Endothelial cell of umbilical vein (primary cell): ENCODE data around the gene TNKS1BP1. TPM values are rescaled to one million over a fixed set of nuclear protein-coding genes. Genes with fewer than 3 reads are reported as not detected.
"Not testable (repeated sequence)": the region's sequence is repeated elsewhere in the genome, so short reads cannot be mapped to it uniquely, and the experiment has no call there.

Source experiments
- BruUV-seq: library from RNA; stranded (reverse); fragments of 400-500 nt; replicated peaks from 2 replicates; lab custom pipeline; 2021; lab: Mats Ljungman, UMichigan
- CTCF ChIA-PET: fragments of 300-600, 350-600 bp; sonication (Branson Sonifier 250); formaldehyde crosslinking; loops from one replicate; lab custom pipeline; 2021; ENCODE audit warnings: antibody characterized with exemption, inconsistent platforms; lab: Charles Lee
- POLR2A ChIA-PET: fragments of 300-600, 350-600 bp; sonication (Branson Sonifier 250); formaldehyde crosslinking; loops from one replicate; lab custom pipeline; 2021; ENCODE audit warnings: antibody characterized with exemption, inconsistent platforms; lab: Charles Lee
- DNase-seq: peaks from one replicate; pipeline ENCODE4 v3.0.0-alpha.2; 2011; ENCODE audit warnings: low read depth, low spot score
- FAIRE-seq: peaks from 2 replicates; lab custom pipeline; 2011; peaks lifted over from hg19 to GRCh38; lab: Jason Lieb, UNC
- H2AFZ ChIP-seq: 2 replicates; pipeline ENCODE4 v1.6.0; 2012; ENCODE audit warnings: low read depth, low read length, control low read depth, inconsistent platforms
- H3K27ac ChIP-seq: 2 replicates; pipeline ENCODE4 v1.5.1; 2011; ENCODE audit warnings: low read depth, mild to moderate bottlenecking, control low read depth, low read length, moderate library complexity; ENCODE audit not compliant: insufficient read depth
- H3K27me3 ChIP-seq, 2 experiments: 2 replicates each; pipeline versions ENCODE4 v1.6.0 to v1.6.1; 2011; ENCODE audit warnings: low read length in 2 of 2, mixed read lengths in 1 of 2; ENCODE audit not compliant: control insufficient read depth in 2 of 2, insufficient read depth in 2 of 2
- H3K36me3 ChIP-seq, 2 experiments: 2 replicates in 1 of 2; 3 replicates in 1 of 2; pipeline ENCODE4 v1.5.1; 2011; ENCODE audit warnings: low read length in 2 of 2, mild to moderate bottlenecking in 1 of 2, moderate library complexity in 1 of 2; ENCODE audit not compliant: control insufficient read depth in 2 of 2, insufficient read depth in 2 of 2; ENCODE audit errors: extremely low read depth in 1 of 2
- H3K4me1 ChIP-seq: 3 replicates; pipeline ENCODE4 v1.5.1; 2011; ENCODE audit warnings: mild to moderate bottlenecking, low read length; ENCODE audit not compliant: control insufficient read depth, insufficient read depth; ENCODE audit errors: extremely low read depth
- H3K4me2 ChIP-seq: 2 replicates; pipeline ENCODE4 v1.6.1; 2011; ENCODE audit warnings: low read length, control low read depth, mixed read lengths; ENCODE audit not compliant: insufficient read depth
- H3K4me3 ChIP-seq, 3 experiments: fragments of 200-600 bp in 1 of 3; sonication (generic), shearing (Covaris generic) in 1 of 3; replicated peaks in 1 of 3; 2 replicates each; pipeline ENCODE4 v1.5.1; 2011 to 2016; ENCODE audit warnings: control low read depth in 3 of 3, low read length in 3 of 3, mild to moderate bottlenecking in 2 of 3, inconsistent platforms in 1 of 3, low read depth in 1 of 3, moderate library complexity in 1 of 3; ENCODE audit not compliant: insufficient read depth in 1 of 3
- H3K79me2 ChIP-seq: 2 replicates; pipeline ENCODE4 v1.6.0; 2012; ENCODE audit warnings: low read length, inconsistent platforms; ENCODE audit not compliant: control insufficient read depth, insufficient read depth
- H3K9ac ChIP-seq: replicated peaks from 2 replicates; pipeline ENCODE3; 2011; ENCODE audit warnings: low read length, control low read depth; ENCODE audit not compliant: insufficient read depth; ENCODE audit errors: extremely low read depth
- H3K9me1 ChIP-seq: replicated peaks from 3 replicates; pipeline ENCODE4 v1.6.0; 2011; ENCODE audit warnings: mild to moderate bottlenecking, low read length; ENCODE audit not compliant: control insufficient read depth, insufficient read depth; ENCODE audit errors: extremely low read depth
- H3K9me3 ChIP-seq: replicated peaks from 2 replicates; pipeline ENCODE4 v1.5.1; 2012; ENCODE audit warnings: low read length, inconsistent platforms; ENCODE audit not compliant: control insufficient read depth, insufficient read depth
- H4K20me1 ChIP-seq: replicated peaks from 2 replicates; pipeline ENCODE3; 2011; ENCODE audit warnings: mild to moderate bottlenecking, low read length; ENCODE audit not compliant: control insufficient read depth, insufficient read depth; ENCODE audit errors: extremely low read depth
- EZH2 ChIP-seq: IDR thresholded peaks from 2 replicates; pipeline ENCODE4 v1.6.1; 2012; ENCODE audit warnings: borderline replicate concordance, low read depth, mild to moderate bottlenecking, moderate library complexity, low read length, inconsistent platforms; ENCODE audit not compliant: severe bottlenecking
- MYC ChIP-seq: IDR thresholded peaks from one replicate; pipeline ENCODE4 v1.6.1; 2011; ENCODE audit warnings: mild to moderate bottlenecking, low read depth, low read length
- POLR2A ChIP-seq: IDR thresholded peaks from 2 replicates; pipeline ENCODE4 v1.6.1; 2012; ENCODE audit warnings: low read depth, mild to moderate bottlenecking, control low read depth, low read length
- dilution Hi-C: fragments of 300-500 bp; cut with MboI; formaldehyde crosslinking; loops from one replicate; pipeline ENCODE4 v1.15.0; 2019; ENCODE audit warnings: low sequenced_read_pairs; ENCODE audit not compliant: extremely low pct_ligation_motif_present
- intact Hi-C: fragments of 100-400 bp; cut with micrococcal nuclease; formaldehyde crosslinking; loops from one replicate; pipeline ENCODE4 v1.10.0; 2022
- polyA plus RNA-seq, 4 experiments: library from polyadenylated mRNA; depleted of rRNA in 3 of 4; stranded (reverse) in 3 of 4; unstranded in 1 of 4; fragments of >200 nt; gene quantifications; 2 replicates each; pipeline versions ENCODE4 v1.2.1 to v1.2.3, GENCODE V29; 2011 to 2012; ENCODE audit warnings: missing spikeins in 1 of 4
- total RNA-seq: library from RNA; stranded (reverse); gene quantifications from 2 replicates; pipeline ENCODE4 v1.2.3, GENCODE V29; 2021

The TNKS1BP1 gene
- total and polyA plus RNA-seq, 2 donors (not counting 3 experiments of a cell fraction or from before 2014, with no cell fraction given): 54.6 to 111 TPM

- intact Hi-C loops: no loop called here
Observed at GRCh38 chr11:57361926-57362325, 37.2 kb upstream of the TNKS1BP1 start.

GRCh38 chr11:57361420-57361819 lies 36.7 kb upstream of the TNKS1BP1 start:
- BruUV-seq, H3K9me1 ChIP-seq, H3K27me3 ChIP-seq, H3K4me1 ChIP-seq, H2AFZ ChIP-seq, H3K79me2 ChIP-seq, POLR2A ChIA-PET, H3K4me2 ChIP-seq, H3K36me3 ChIP-seq, DNase-seq, H3K4me3 ChIP-seq, H3K9me3 ChIP-seq, intact Hi-C loops, dilution Hi-C loops, H3K27ac ChIP-seq, FAIRE-seq, H4K20me1 ChIP-seq, H3K9ac ChIP-seq: not testable (repeated sequence)
- CTCF ChIA-PET: interaction anchor here (1.1 to 1.4 kb wide), 2 partner anchors 18 to 96 kb away, joined by 3 to 5 read pairs; no protein-coding TSS in a partner anchor

More at GRCh38 chr11:57361926-57362325, 37.2 kb upstream of the TNKS1BP1 start:
- Histone ChIP-seq H3K9me3 (no peaks in the 10 kb centered on the region), H3K9ac (no peak overlapping the region), H3K4me3 (no peak overlapping the region), H3K4me2 (no peak overlapping the region), H4K20me1 (no peaks in the 10 kb centered on the region), H3K27me3 (peaks cover 0 to 3% of the 10 kb centered on the region in 2 experiments), H3K27ac (no peak overlapping the region), H3K9me1 (no peaks in the 10 kb centered on the region), H3K79me2 (no peaks in the 10 kb centered on the region), H2AFZ (no peak overlapping the region), H3K36me3 (no peaks in the 10 kb centered on the region), H3K4me1 (no peaks in the 10 kb centered on the region)
- dilution Hi-C loops: no loop called here
- BruUV-seq: no TSS peak
- TF ChIP-seq EZH2: no peak
- no peak for TF ChIP-seq POLR2A
- no peak for TF ChIP-seq MYC
- DNase-seq (no peak), FAIRE-seq (no peak)
- ChIA-PET CTCF (interaction anchor here (2.5 kb wide), 1 partner anchor 12 kb away, joined by 9 read pairs; no protein-coding TSS in a partner anchor), POLR2A (no interaction called here)
